Epithelial cell of esophagus (primary cell): Measurements from ENCODE around the gene SPATA13.
A peak's percentile ranks its signal among the peaks of the same experiment; 100 is the strongest.

Experiments
- DNase-seq: peaks from one replicate; pipeline ENCODE4 v3.0.0; 2010; ENCODE audit warnings: low read depth
- H3K4me3 ChIP-seq: 2 replicates; pipeline ENCODE4 v1.5.1; 2011; ENCODE audit warnings: mild to moderate bottlenecking, low read length, control low read depth
- TF ChIP-seq, protein P1 (sequence below): IDR thresholded peaks from 2 replicates; pipeline ENCODE4 v1.5.1; 2011; ENCODE audit warnings: low read depth, mild to moderate bottlenecking, low read length, control low read depth, inconsistent platforms; ENCODE audit not compliant: insufficient read depth; ENCODE audit errors: missing control alignments

SPATA13 gene

DNA sequence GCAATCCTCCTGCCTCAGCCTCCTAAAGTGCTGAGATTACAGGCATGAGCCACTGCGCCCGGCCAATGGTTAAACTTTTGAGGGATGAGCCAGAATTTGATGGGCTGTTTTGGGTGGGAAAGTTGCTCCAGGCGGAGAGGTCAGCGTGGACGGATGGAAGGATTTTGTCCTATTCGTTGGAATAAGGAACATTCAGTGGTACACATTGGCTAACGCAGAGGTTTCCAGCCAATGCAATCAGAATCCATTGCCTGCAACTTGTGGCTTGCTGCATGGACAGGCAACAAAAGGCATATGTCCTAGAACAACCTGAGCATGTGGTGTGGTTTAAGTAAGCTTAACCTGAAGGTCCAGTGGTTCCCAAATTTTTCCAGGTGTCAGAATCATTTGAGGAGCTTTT lies 113.4 kb downstream of the SPATA13 start:
- DNase-seq: no peak
- TF ChIP-seq, protein P1, sequence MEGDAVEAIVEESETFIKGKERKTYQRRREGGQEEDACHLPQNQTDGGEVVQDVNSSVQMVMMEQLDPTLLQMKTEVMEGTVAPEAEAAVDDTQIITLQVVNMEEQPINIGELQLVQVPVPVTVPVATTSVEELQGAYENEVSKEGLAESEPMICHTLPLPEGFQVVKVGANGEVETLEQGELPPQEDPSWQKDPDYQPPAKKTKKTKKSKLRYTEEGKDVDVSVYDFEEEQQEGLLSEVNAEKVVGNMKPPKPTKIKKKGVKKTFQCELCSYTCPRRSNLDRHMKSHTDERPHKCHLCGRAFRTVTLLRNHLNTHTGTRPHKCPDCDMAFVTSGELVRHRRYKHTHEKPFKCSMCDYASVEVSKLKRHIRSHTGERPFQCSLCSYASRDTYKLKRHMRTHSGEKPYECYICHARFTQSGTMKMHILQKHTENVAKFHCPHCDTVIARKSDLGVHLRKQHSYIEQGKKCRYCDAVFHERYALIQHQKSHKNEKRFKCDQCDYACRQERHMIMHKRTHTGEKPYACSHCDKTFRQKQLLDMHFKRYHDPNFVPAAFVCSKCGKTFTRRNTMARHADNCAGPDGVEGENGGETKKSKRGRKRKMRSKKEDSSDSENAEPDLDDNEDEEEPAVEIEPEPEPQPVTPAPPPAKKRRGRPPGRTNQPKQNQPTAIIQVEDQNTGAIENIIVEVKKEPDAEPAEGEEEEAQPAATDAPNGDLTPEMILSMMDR: no peak
- H3K4me3 ChIP-seq: no peak overlapping the region

DNA sequence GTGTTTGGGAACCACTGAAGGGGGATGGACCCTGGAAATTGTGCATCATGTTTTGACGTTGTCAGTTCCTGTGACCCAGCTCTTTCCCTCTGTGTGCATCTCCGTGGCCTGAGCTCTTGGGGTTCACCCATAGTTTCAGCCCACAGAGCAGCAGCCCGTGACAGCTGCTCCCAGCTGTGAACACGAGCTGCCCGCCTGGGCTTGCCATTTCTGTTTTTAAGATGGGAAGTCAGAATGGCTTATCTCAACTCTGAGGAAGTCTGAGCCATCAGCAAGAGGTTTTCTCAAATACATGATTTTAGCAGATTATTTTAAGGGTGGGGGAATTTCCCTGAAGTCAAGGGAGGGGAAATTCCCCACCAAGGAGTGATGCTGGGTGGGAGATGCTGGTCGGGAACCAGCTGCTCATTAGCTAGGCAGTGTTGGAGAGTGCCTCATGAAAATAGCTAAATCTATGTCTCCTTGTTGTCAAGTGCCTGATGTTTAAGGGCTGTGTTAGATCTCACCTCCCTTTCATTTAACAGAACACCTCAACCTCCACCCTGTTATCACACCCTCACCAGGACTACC lies 114.0 kb downstream of the SPATA13 start:
- peak; percentile 18 for DNase-seq
- TF ChIP-seq, protein P1: no peak
- H3K4me3 ChIP-seq: no peak overlapping the region

DNA sequence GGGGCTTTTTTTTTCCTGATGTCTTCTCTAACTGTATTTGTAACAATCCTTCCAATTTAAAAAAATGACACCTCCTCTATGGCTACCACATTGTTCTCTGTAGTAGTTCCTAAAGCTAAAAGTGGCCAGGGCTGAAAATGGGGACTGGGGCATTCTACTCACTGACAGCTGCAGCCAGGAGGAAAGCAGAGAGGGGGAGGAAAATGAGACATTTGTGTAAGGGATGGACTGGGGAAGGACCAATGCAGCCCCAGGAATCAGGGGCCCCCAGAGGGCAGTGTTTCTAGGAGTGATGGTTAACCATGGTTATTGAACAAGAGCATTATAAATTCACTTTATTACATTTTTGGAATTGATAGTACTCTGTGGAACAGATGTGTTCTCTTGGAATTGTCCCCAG lies 114.5 kb downstream of the SPATA13 start:
- TF ChIP-seq, protein P1: no peak
- H3K4me3 ChIP-seq: no peak overlapping the region
- no peak for DNase-seq

DNA sequence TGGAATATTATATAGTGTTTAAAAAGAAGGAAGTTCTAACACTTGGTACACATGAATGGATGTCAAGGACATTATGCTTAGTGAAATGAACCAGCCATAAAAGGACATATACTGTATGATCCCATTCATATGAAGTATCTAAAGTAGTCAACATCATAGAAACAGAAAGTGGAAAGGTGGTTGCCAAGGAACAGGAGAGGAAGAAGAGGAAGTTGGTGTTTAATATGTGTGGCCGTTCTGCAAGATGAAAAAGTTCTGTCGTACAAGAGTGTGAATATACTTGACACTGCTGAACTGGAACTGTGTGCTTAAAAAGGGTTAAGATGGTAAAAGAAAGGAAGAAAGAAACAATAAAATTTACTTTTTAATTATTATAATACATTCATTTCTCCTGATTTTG lies 115.8 kb downstream of the SPATA13 start:
- TF ChIP-seq, protein P1: no peak
- no peak overlapping the region for H3K4me3 ChIP-seq
- DNase-seq: no peak

DNA sequence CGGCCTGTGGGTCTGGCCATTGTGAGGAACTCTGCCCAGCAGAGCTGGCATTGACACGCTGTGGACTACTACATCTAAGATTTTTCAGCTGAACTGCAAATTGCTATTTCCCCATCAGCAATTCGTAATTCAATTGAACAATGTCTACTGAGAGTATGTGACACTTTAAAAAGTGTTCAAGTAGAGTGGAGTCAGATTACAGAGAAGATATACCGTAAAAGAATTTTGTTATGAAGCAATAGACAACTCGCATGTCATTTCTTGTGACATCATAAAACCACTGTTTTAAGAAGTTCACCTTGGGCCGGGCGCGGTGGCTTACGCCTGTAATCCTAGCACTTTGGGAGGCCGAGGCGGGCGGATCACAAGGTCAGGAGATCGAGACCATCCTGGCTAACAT lies 116.3 kb downstream of the SPATA13 start:
- TF ChIP-seq, protein P1: no peak
- DNase-seq: no peak
- H3K4me3 ChIP-seq: no peak overlapping the region

DNA sequence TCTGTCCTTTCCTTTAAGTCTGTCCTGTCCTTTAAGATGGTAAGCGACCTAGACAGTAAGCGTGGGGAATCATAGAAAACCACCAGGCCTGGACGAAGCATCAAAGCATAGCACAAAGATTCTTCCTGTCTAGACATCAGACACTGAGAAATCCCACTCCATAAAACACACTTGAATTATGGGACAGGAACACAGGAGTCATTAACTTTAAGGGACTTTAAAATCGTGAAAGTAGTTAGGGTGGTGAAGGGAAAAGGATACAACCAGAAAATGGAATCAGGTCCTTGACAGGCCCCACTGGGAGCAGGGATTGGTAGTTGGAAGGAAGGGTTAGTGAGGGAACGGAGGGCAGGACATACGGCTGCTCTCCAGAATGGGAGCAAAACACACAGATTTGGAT lies 117.2 kb downstream of the SPATA13 start:
- TF ChIP-seq, protein P1: no peak
- H3K4me3 ChIP-seq: no peak overlapping the region
- no peak for DNase-seq

DNA sequence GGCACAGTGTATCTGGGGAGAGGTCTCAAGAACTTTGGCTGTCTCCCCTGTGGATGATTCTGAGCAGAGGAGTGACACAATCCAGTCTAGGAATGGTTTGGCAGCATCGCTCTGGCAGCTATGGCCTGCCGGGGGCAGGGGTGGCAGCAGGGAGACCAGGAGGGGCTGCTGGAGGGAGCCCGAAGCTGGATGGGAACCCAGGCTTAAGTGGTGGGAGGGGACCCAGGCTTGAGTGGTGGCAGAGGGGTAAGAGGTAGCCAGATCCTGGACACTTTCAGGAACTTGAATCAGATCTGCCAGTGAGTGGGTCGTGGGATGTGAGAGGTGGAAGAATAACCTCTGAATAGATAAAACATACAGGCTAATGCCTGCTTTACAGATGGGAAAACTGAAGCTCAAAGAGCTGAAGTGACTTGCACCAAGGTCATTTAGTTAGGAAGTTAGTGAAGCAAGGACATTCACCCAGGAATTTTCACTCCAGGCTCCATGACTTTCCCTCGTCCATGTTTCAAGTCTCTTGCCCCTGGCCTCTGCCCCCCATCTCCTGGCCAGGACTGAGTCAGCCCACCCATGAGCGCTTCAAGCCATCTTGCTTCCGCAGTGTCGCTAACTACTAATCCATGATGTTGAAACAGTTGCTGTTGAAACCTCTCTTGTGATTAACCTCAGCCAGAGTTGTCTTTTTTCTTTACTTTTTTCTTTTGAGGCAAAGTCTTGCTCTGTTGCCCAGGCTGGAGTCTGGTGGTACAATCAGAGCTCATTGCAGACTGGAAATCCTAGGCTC lies 119.0 kb downstream of the SPATA13 start:
- H3K4me3 ChIP-seq: no peak overlapping the region
- TF ChIP-seq, protein P1: no peak
- DNase-seq: no peak
